ENCODE measurements around the gene PSG4.
"Not testable (repeated sequence)": the region's sequence is repeated elsewhere in the genome, so short reads cannot be mapped to it uniquely, and the experiment has no call there.

Gene PSG4

GRCh38 chr19:43197666-43198397 lies 7.6 kb downstream of the PSG4 start:
- DNase-seq (ENCODE audit: low read depth): not testable (repeated sequence)

GRCh38 chr19:43194397-43194796 lies 11.0 kb downstream of the PSG4 start:
- not testable (repeated sequence) for DNase-seq (ENCODE audit: low read depth)

GRCh38 chr19:43192381-43193155 lies 12.9 kb downstream of the PSG4 start:
- DNase-seq (ENCODE audit: low read depth): not testable (repeated sequence)

GRCh38 chr19:43188092-43188491 lies 17.3 kb downstream of the PSG4 start:
- DNase-seq (ENCODE audit: low read depth): not testable (repeated sequence)

GRCh38 chr19:43186311-43186935 lies 19.0 kb downstream of the PSG4 start, which contains the start of gene PSG5:
PSG5 (minus strand) TSS chr19:43186536; CDS start chr19:43186405, 131 bp downstream.
- not testable (repeated sequence) for DNase-seq (ENCODE audit: low read depth)

- DNase-seq (ENCODE audit: low read depth): not testable (repeated sequence)
Measured at GRCh38 chr19:43181869-43182771, 23.3 kb downstream of the PSG4 start.

GRCh38 chr19:43179569-43180147 lies 25.8 kb downstream of the PSG4 start:
- not testable (repeated sequence) for DNase-seq (ENCODE audit: low read depth)

GRCh38 chr19:43178577-43178976 lies 26.9 kb downstream of the PSG4 start:
- not testable (repeated sequence) for DNase-seq (ENCODE audit: low read depth)

- DNase-seq (ENCODE audit: low read depth): not testable (repeated sequence)
Measured at GRCh38 chr19:43165906-43166305, 39.5 kb downstream of the PSG4 start.

GRCh38 chr19:43163135-43163534 lies 42.3 kb downstream of the PSG4 start:
- DNase-seq (ENCODE audit: low read depth): not testable (repeated sequence)

GRCh38 chr19:43162261-43162660 lies 43.2 kb downstream of the PSG4 start:
- not testable (repeated sequence) for DNase-seq (ENCODE audit: low read depth)

GRCh38 chr19:43152214-43152613 lies 53.2 kb downstream of the PSG4 start:
- DNase-seq (ENCODE audit: low read depth): no peak

- DNase-seq (ENCODE audit: low read depth): not testable (repeated sequence)
Measured at GRCh38 chr19:43149788-43150187, 55.6 kb downstream of the PSG4 start.

- no peak for DNase-seq (ENCODE audit: low read depth)
Measured at GRCh38 chr19:43148233-43148632, 57.2 kb downstream of the PSG4 start.

Measured in activated T-helper 1 cell treated with Interleukin-2 at 50 U/mL for 16 hours (primary cell).